ENCODE measurements around the gene PADI1. TPM values are rescaled to one million over a fixed set of nuclear protein-coding genes. Genes with fewer than 3 reads are reported as not detected.

The PADI1 gene
- polyA plus RNA-seq, 1 of the 3 experiments (the other 2 are of a cell fraction): 0.26 TPM

GRCh38 chr1:17194615-17195528 lies 10.1 kb upstream of the PADI1 start:
- Histone ChIP-seq H3K4me3 (ENCODE audit: low read depth in 2 of 2, low read length in 1 of 2) (no peak overlapping the region), H2AFZ (ENCODE audit: low read depth) (no peak overlapping the region), H3K9me2 (no peaks in the 10 kb centered on the region), H3K9me3 (no peaks in the 10 kb centered on the region), H4K20me1 (ENCODE audit: insufficient read depth) (no peaks in the 10 kb centered on the region), H3K27me3 (ENCODE audit: insufficient read depth) (no peaks in the 10 kb centered on the region), H3K27ac (ENCODE audit: low read depth in 2 of 2, low read length in 1 of 2) (no peak overlapping the region), H3F3A (replicated peaks; ENCODE audit: insufficient read depth) (no peaks in the 10 kb centered on the region), H3K79me2 (ENCODE audit: insufficient read depth) (no peaks in the 10 kb centered on the region), H3K36me3 (replicated peaks in 1 of 2; ENCODE audit: control insufficient read depth in 1 of 2, insufficient read depth in 2 of 2, low read length in 1 of 2) (no peaks in the 10 kb centered on the region), H3K4me2 (no peak overlapping the region), H3K4me1 (ENCODE audit: control insufficient read depth in 1 of 2, insufficient read depth in 2 of 2, low read depth in 1 of 2, low read length in 1 of 2) (peaks cover 10 to 16% of the 10 kb centered on the region in 2 experiments; a peak in 3 of 4 replicates), H3K9ac (no peak overlapping the region)
- ChIA-PET POLR2A (no interaction called here), CTCF (no interaction called here)
- 84% methylated on average over 8 of the region's 8 CpGs for WGBS (ENCODE audit: low lambda C conversion rate)
- no peak for DNase-seq
- TF ChIP-seq FOSL2 (IDR thresholded peaks at IDR 0.05; ENCODE audit: borderline replicate concordance, low read depth) (no peak), SIN3A (IDR thresholded peaks at IDR 0.05; ENCODE audit: borderline replicate concordance, low read depth, low read length) (no peak), YY1 (IDR thresholded peaks at IDR 0.05; ENCODE audit: low read depth) (no peak), GABPA (IDR thresholded peaks at IDR 0.05; ENCODE audit: low read depth) (no peak), TAF1 (IDR thresholded peaks at IDR 0.05; ENCODE audit: borderline replicate concordance, low read depth, low read length) (no peak), FOXJ3 (CRISPR knock-in tag; IDR thresholded peaks at IDR 0.05) (no peak), PBX3 (IDR thresholded peaks at IDR 0.05) (no peak), GATA2 (CRISPR knock-in tag; IDR thresholded peaks at IDR 0.05) (no peak), SMC3 (IDR thresholded peaks at IDR 0.05; ENCODE audit: low read depth, low read length) (no peak)

GRCh38 chr1:17195731-17196130 lies 9.2 kb upstream of the PADI1 start:
- no peaks in the 10 kb centered on the region for H4K20me1 ChIP-seq (ENCODE audit: insufficient read depth)
- ChIA-PET POLR2A (no interaction called here), CTCF (interaction anchor here (1.0 kb wide), 1 partner anchor 11 kb away, joined by 3 read pairs; no protein-coding TSS in a partner anchor)
- H3K4me3 ChIP-seq (ENCODE audit: low read depth in 2 of 2, low read length in 1 of 2): no peak overlapping the region
- H3K9me2 ChIP-seq: no peaks in the 10 kb centered on the region
- H3K27ac ChIP-seq (ENCODE audit: low read depth in 2 of 2, low read length in 1 of 2): no peak overlapping the region
- H3K4me1 ChIP-seq (ENCODE audit: control insufficient read depth in 1 of 2, insufficient read depth in 2 of 2, low read depth in 1 of 2, low read length in 1 of 2): peaks cover 3 to 14% of the 10 kb centered on the region in 2 experiments; a peak in 2 of 4 replicates
- no CpG with 5 or more reads among the region's 3 CpGs for WGBS (ENCODE audit: low lambda C conversion rate)
- H3F3A ChIP-seq (replicated peaks; ENCODE audit: insufficient read depth): no peaks in the 10 kb centered on the region
- H3K4me2 ChIP-seq: no peak overlapping the region
- no peaks in the 10 kb centered on the region for H3K36me3 ChIP-seq (replicated peaks in 1 of 2; ENCODE audit: control insufficient read depth in 1 of 2, insufficient read depth in 2 of 2, low read length in 1 of 2)
- no peaks in the 10 kb centered on the region for H3K79me2 ChIP-seq (ENCODE audit: insufficient read depth)
- no peak overlapping the region for H2AFZ ChIP-seq (ENCODE audit: low read depth)
- H3K9me3 ChIP-seq: no peaks in the 10 kb centered on the region
- H3K27me3 ChIP-seq (ENCODE audit: insufficient read depth): no peaks in the 10 kb centered on the region
- no peak for DNase-seq
- no peak overlapping the region for H3K9ac ChIP-seq
- TF ChIP-seq REST (IDR thresholded peaks at IDR 0.05; ENCODE audit: low read depth, low read length): no peak
- no peak for TF ChIP-seq RAD21 (IDR thresholded peaks at IDR 0.05; ENCODE audit: low read length)
- no peak for TF ChIP-seq FOSL2 (IDR thresholded peaks at IDR 0.05; ENCODE audit: borderline replicate concordance, low read depth)
- no peak for TF ChIP-seq GATA2 (CRISPR knock-in tag; IDR thresholded peaks at IDR 0.05)
- TF ChIP-seq IRF3 (IDR thresholded peaks at IDR 0.05; ENCODE audit: low read depth, low read length): no peak
- no peak for TF ChIP-seq MXI1 (IDR thresholded peaks at IDR 0.05; ENCODE audit: low read depth, low read length)
- no peak for TF ChIP-seq FOXJ3 (CRISPR knock-in tag; IDR thresholded peaks at IDR 0.05)
- no peak for TF ChIP-seq ZBTB33 (IDR thresholded peaks at IDR 0.05; ENCODE audit: borderline replicate concordance, low read depth)
- no peak for TF ChIP-seq USF1 (IDR thresholded peaks at IDR 0.05; ENCODE audit: borderline replicate concordance, low read depth)
- no peak for TF ChIP-seq RFX5 (IDR thresholded peaks at IDR 0.05; ENCODE audit: low read length)
- no peak for TF ChIP-seq NRF1 (IDR thresholded peaks at IDR 0.05; ENCODE audit: low read depth, low read length)

Data from SK-N-SH (cell line).